Activated CD4-positive, alpha-beta T cell treated with anti-CD3 and anti-CD28 coated beads for 1 hour (primary cell): ENCODE measurements around the gene DCANP1.
A peak's percentile ranks its signal among the peaks of the same experiment; 100 is the strongest.

ENCODE experiments used
- DNase-seq: peaks from one replicate; pipeline ENCODE4 v3.0.0-alpha.2; 2020

Gene DCANP1

GRCh38 chr5:135417083-135417482 lies 30.1 kb downstream of the DCANP1 start:
- DNase-seq = no peak

- DNase-seq = no peak
These were observed 42.1 kb downstream of the DCANP1 start for GRCh38 chr5:135405082-135405481.

GRCh38 chr5:135402031-135402430 lies 45.1 kb downstream of the DCANP1 start:
- DNase-seq = no peak

- DNase-seq = no peak
These were observed 46.3 kb downstream of the DCANP1 start for GRCh38 chr5:135400866-135401265.

GRCh38 chr5:135399794-135400542 lies 47.2 kb downstream of the DCANP1 start:
- no peak for DNase-seq

GRCh38 chr5:135398855-135399793 lies 48.0 kb downstream of the DCANP1 start, which contains the start of gene MACROH2A1:
Gene MACROH2A1 (minus strand): TSS chr5:135399231. CDS start chr5:135389093, 10,138 bp downstream.
- DNase-seq = peak; percentile 71

- no peak for DNase-seq
These were observed 48.8 kb downstream of the DCANP1 start for GRCh38 chr5:135398160-135398854.

GRCh38 chr5:135397084-135397483 lies 50.1 kb downstream of the DCANP1 start:
- DNase-seq = no peak

GRCh38 chr5:135396459-135397055 lies 50.6 kb downstream of the DCANP1 start:
- DNase-seq = no peak

- no peak for DNase-seq
These were observed 51.3 kb downstream of the DCANP1 start for GRCh38 chr5:135395866-135396265.

- no peak for DNase-seq
These were observed 51.7 kb downstream of the DCANP1 start for GRCh38 chr5:135395451-135395850.
